ENCODE results near the gene ACAP3.

Gene ACAP3

GRCh38 chr1:1291548-1292441 is 15.9 kb downstream of the ACAP3 start:
- H3K36me3 ChIP-seq, result peaks cover 41% of the 10 kb centered on the region
- peak; percentile 88 for DNase-seq
- no peak overlapping the region for H3K4me3 ChIP-seq (ENCODE audit: low read depth, low read length)
- H3K27me3 ChIP-seq (ENCODE audit: insufficient read depth, low read depth, severe bottlenecking), result no peaks in the 10 kb centered on the region
- H3K27ac ChIP-seq, result peak overlapping the region; percentile 38
- no peaks in the 10 kb centered on the region for H3K9me3 ChIP-seq (ENCODE audit: severe bottlenecking)
- TF ChIP-seq CTCF (IDR thresholded peaks at IDR 0.05; ENCODE audit: low read depth, low read length), result peak; percentile 85

- no peak for TF ChIP-seq CTCF (IDR thresholded peaks at IDR 0.05; ENCODE audit: low read depth, low read length)
- Histone ChIP-seq H3K27ac (peak overlapping the region; percentile 38), H3K4me3 (ENCODE audit: low read depth, low read length) (no peak overlapping the region), H3K9me3 (ENCODE audit: severe bottlenecking) (no peaks in the 10 kb centered on the region), H3K36me3 (peaks cover 36% of the 10 kb centered on the region), H3K27me3 (ENCODE audit: insufficient read depth, low read depth, severe bottlenecking) (no peaks in the 10 kb centered on the region)
- no peak for DNase-seq
Observed at GRCh38 chr1:1291023-1291528, 16.7 kb downstream of the ACAP3 start.

GRCh38 chr1:1290238-1290731 is 17.4 kb downstream of the ACAP3 start:
- no peak overlapping the region for H3K4me3 ChIP-seq (ENCODE audit: low read depth, low read length)
- peak; percentile 87 for DNase-seq
- H3K27me3 ChIP-seq (ENCODE audit: insufficient read depth, low read depth, severe bottlenecking), result no peaks in the 10 kb centered on the region
- H3K27ac ChIP-seq, result no peak overlapping the region
- H3K36me3 ChIP-seq, result peaks cover 28% of the 10 kb centered on the region
- H3K9me3 ChIP-seq (ENCODE audit: severe bottlenecking), result no peaks in the 10 kb centered on the region
- TF ChIP-seq CTCF (IDR thresholded peaks at IDR 0.05; ENCODE audit: low read depth, low read length), result peak; percentile 72

- peak; percentile 8 for DNase-seq
Observed at GRCh38 chr1:1287288-1288110, 20.2 kb downstream of the ACAP3 start.

More at GRCh38 chr1:1287288-1288110, 20.2 kb downstream of the ACAP3 start:
- no peak overlapping the region for H3K27ac ChIP-seq
- 0 out of 2 replicates have a peak, but pooled peaks cover 5% of the 10 kb centered on the region for H3K36me3 ChIP-seq
- H3K4me3 ChIP-seq (ENCODE audit: low read depth, low read length), result no peak overlapping the region
- H3K27me3 ChIP-seq (ENCODE audit: insufficient read depth, low read depth, severe bottlenecking), result no peaks in the 10 kb centered on the region
- no peaks in the 10 kb centered on the region for H3K9me3 ChIP-seq (ENCODE audit: severe bottlenecking)
- no peak for TF ChIP-seq CTCF (IDR thresholded peaks at IDR 0.05; ENCODE audit: low read depth, low read length)
